GM21737 (cell line): ENCODE measurements around the gene PREX1.

Source experiments
- ATAC-seq: cut with Tn5 transposase; IDR thresholded peaks from one replicate; pipeline ENCODE4 v1.9.1; 2021; ENCODE audit warnings: mild to moderate bottlenecking, moderate library complexity; ENCODE audit not compliant: unreplicated experiment

Gene PREX1

GRCh38 chr20:48826069-48826468 lies 1.7 kb downstream of the PREX1 start:
- ATAC-seq, result no peak

DNA sequence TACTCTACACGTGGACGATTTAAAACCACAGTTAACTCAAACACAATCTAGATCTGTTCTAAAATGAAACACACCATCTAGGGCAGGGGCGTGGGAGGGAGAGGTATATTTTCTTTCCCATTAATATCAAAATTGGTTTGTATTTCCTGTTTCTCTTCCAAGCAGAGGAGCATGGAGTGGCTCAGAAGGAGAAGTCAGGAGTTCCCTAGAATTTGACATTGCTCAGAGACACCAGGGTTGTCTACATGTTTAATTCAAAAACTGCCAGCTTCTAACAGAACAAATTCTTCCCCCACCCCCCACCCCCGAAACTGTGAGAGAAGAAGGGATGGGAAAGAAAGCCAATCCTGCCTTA lies 2.3 kb downstream of the PREX1 start:
- no peak for ATAC-seq

DNA sequence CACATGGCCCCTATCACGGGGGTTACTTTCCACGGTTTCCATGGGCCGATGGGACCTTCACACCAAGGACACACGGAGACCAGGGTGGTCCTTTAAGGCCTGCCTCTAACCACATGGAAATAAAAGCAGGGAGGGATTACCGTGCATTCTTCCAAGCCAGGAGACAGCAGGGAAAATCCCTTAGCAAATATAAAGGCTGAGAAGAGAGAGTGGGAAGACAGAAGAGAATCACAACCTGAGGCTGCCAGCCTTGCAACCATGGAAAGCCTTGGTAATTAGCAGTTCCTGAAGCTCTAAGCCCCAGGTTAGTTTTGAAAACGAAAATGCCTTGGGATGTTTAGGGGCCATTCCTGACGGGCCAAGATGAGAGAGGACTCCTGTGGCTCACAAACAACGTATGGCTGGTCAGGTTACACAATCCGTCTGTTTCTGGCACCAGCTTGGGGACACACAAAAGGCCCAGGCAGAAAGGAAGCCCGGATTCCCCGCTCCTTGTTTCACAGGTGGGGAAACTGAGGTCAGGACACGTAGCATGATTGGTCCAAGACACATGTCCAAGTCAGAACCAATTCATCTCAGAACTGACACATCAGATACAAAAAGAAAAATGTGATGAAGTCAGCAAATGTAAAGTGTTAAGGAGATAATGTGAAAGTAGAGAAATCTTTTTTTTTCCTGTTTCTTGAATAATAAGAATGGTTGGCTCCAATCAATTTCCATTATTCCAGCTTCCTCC lies 2.8 kb downstream of the PREX1 start:
- ATAC-seq, result no peak

- no peak for ATAC-seq
Measured at GRCh38 chr20:48823960-48824498, 3.8 kb downstream of the PREX1 start.

- no peak for ATAC-seq
Measured at GRCh38 chr20:48823476-48823875, 4.3 kb downstream of the PREX1 start.

DNA sequence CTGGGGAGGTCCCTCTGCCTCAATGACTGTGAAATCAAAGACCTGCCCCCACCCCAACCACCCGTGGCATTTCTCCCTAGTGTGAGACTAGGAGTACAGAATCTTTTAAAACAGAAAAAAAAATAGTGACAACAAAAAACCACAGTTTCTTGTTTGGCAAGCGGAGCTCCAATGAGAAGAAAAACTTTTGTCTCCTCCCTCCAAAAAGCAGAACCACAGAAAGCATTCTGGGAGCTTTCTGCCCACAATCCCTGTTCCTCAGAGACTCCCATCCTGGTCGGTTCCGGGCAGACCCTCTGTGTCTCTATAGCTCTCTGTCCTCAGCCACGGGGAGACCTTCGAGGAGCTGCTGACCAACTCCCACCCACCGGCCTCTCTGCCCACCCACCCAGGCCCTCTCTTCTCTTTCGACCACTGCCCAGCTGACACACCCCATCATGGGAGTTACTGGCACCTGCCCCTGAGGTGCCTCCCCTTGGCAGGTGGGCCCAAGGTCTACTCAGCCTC lies 4.9 kb downstream of the PREX1 start:
- ATAC-seq, result no peak

- ATAC-seq, result no peak
Measured at GRCh38 chr20:48822178-48822577, 5.6 kb downstream of the PREX1 start.

DNA sequence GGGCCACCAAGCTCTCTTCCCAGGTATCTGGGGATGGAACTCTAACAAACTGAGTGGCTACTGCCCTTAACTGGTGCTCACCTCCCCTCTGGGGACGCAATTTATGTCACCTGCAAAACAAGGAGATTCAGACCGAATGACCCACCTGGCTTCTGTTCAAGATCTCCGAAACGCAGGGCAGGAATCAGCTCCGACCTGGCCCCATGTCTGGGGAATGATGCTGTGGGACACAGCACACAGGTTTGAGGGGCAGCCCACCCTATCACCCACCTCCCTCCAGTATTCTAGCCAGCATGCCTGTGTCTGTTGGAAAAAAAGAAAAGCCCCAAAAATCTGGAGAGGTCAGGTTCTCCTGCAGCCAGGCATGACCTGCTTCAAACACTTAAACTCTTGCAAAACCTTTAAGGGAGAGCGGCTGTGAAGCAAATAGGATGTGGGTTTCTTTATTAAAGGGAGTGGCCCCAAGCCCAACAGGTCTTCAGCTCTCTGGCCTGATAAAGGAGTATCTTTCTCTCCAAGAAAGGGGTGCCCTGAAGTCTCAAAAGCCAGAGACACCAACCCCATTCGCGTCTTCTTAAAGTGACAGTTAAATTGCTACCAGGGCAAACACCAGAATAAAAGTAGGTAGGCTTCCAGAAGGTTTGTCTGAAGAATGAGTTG lies 6.4 kb downstream of the PREX1 start:
- no peak for ATAC-seq

DNA sequence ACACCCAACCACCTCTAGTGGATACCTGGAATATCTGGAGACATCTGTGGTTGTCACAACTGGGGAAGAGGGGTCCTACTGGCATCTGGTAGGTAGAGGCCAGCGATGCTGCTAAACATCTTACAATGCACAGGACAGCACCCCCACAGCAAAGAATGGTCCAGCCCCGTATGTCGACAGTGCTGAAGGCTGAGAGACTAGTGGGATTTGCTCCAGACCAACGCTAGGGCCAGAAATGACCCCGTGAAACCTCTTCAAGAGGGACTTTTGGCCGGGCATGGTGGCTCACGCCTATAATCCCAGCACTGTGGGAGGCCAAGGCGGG lies 7.2 kb downstream of the PREX1 start:
- no peak for ATAC-seq

- ATAC-seq, result no peak
Measured at GRCh38 chr20:48819821-48820648, 7.8 kb downstream of the PREX1 start.

DNA sequence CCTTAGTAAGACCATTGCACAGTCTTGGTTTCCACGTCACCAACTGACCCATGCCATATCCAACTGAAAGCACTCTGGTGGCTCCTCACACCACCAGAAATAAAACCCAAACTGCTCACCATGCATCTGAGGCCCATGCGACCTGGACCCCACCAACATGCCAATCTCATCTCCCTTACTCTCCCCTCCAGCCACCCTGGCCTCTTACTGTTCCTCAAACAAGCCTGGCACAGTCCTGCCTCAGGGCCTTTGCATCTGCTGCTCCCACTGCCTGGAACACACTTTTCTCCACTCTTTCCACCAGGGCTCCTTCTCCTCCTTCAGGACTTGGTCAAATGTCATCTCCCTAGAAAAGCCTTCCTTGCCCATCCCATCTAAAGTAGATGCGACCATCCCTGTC lies 8.7 kb downstream of the PREX1 start:
- ATAC-seq, result no peak

- peak; percentile 43 for ATAC-seq
Measured at GRCh38 chr20:48818481-48818987, 9.3 kb downstream of the PREX1 start.

DNA sequence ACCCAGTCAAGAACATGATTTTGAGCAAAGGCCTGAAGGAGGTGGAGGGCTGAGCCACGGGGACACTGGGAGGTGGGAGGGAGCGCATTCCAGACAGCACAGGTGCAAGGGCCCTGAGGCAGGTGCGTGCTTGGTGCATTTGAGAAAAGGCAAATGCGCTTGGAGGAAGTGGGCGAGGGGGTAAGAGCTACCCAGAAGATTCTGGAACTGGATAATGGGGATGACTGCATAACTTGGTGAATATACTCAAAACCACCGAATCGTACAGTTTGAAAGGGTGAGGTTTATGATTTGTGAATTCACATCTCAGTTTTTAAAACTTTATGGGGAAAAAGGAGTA lies 9.8 kb downstream of the PREX1 start:
- no peak for ATAC-seq

GRCh38 chr20:48817367-48818030 lies 10.3 kb downstream of the PREX1 start:
- ATAC-seq, result no peak

DNA sequence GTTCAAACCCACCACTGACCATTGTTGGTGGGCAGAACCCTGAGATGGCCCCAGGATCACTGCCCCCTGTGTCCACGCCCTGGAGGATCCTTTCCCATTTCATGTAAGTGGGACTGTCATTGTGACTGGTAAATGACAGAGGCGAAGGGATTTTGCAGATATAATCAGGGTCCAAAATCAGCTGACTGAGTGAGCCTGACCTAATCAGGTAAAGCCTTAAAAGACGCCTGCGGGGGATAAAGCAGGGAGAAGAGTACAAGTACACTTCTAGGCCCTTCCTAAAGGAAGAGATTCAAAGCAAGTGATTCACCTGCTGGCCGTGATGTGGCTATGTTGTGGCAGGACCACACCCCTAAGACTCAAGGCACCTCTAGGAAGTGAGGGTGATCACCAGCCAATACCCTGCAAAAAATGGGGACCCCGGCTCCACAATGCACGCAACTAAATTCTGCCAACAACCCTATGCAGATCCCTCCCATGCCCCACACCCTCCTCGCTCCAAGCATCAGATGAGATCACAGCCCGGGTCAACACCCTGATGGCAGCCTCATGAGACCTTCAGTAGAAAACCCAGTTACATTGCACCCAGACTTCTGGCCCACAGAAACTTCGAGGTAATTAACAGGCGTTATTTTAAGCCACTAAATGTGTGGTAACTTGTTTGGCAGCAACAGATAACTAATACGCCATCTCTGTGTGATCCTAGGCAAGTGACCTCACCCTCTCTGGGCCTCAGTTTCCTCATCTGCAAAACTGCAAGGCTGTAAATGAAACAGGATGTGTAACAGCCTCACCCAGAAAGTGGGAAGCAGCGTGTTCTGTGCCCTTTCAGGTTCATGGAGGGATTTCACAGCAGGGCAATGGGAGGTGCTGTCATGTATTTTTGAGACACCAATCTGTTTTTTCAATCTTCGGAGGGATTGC lies 11.3 kb downstream of the PREX1 start:
- no peak for ATAC-seq

DNA sequence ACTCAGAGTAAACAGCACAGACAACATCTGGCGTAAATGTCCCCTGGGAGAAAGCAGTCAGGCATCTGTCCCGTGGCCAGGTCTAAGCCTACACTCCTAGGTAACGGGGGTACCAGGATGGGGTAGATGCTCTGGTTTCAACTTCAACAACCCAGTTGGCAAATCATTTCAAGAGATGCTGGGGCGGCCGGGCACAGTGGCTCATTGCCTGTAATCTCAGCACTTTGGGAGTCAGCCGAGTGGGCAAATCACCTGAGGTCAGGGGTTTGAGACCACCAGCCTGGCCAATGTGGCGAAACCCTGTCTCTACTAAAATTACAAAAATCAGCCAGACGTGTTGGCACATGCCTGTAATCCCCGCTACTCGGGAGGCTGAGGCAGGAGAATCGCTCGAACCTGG lies 12.3 kb downstream of the PREX1 start:
- ATAC-seq, result no peak

- no peak for ATAC-seq
Measured at GRCh38 chr20:48814633-48815032, 13.2 kb downstream of the PREX1 start.

DNA sequence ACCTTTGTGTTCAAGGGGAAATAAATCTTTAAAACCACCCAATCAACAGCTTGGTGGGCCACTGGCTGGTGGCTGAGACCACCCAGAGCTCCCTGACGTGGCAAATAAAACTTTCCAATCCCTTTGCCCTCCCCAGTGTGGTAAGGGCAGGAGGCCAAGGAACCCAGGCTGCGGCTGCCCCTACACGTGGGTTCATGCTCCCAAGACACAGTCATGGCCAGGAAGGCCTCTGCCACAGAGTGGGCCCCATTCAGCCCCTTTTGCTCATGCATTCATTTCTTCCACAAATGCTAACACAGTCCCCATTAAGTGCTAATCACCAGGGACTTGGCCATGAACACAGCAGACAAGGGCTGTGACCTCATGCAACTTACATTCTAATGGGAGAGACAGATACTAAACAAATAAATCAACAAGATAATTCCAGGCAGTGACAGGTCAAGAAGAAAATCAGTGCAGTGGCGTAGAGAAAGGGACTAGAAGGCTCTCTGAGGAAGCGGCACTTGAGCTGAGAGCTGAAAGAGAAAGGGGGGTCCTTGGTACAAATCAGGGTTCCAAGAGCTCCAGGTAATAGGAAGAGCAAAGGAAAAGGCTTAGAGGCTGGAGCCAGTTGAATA lies 13.8 kb downstream of the PREX1 start:
- no peak for ATAC-seq

- ATAC-seq, result no peak
Measured at GRCh38 chr20:48813446-48813747, 14.4 kb downstream of the PREX1 start.
